ENCODE results near the gene ADCK1.

DNA sequence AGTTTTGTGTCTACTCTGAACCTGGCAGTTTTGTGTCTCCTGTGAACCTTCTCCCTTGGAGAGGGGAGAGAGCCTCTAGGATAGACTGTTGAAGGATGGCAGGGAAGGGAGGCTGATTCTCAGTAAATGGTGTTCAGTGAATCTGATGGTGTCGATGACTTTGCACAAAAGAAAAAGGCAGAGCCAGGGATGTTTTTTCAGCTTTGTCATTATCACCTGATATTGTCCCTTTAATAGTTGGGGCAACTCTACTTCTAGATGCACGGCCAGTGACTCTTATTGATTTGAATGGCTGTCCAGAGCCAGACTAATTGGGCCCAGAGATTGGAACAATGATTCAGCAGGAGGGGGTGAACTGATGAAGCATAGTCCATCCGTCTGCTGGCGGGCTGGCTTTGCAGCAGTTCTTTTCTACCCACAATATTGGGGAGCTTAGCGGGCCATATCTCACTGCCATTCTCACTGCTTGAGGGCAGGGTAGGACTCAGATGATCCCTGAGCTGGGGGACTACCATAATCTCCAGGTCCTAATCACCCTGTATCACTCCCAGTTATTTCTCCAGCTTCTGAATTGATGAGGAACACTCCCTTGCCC is 93.1 kb downstream of the ADCK1 start:
- TF ChIP-seq, protein P1, sequence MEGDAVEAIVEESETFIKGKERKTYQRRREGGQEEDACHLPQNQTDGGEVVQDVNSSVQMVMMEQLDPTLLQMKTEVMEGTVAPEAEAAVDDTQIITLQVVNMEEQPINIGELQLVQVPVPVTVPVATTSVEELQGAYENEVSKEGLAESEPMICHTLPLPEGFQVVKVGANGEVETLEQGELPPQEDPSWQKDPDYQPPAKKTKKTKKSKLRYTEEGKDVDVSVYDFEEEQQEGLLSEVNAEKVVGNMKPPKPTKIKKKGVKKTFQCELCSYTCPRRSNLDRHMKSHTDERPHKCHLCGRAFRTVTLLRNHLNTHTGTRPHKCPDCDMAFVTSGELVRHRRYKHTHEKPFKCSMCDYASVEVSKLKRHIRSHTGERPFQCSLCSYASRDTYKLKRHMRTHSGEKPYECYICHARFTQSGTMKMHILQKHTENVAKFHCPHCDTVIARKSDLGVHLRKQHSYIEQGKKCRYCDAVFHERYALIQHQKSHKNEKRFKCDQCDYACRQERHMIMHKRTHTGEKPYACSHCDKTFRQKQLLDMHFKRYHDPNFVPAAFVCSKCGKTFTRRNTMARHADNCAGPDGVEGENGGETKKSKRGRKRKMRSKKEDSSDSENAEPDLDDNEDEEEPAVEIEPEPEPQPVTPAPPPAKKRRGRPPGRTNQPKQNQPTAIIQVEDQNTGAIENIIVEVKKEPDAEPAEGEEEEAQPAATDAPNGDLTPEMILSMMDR (IDR thresholded peaks at IDR 0.05; ENCODE audit: poor library complexity): no peak
- TF ChIP-seq EZH2 (IDR thresholded peaks at IDR 0.05; ENCODE audit: borderline replicate concordance): no peak
